ENCODE data around the gene LARP1B. TPM values are rescaled to one million over a fixed set of nuclear protein-coding genes. Genes with fewer than 3 reads are reported as not detected.

Gene LARP1B
- total RNA-seq, 1 experiment from 2014 or later, result 20.7 TPM

GRCh38 chr4:128158894-128159293 lies 97.8 kb downstream of the LARP1B start:
- Histone ChIP-seq H3K36me3 (replicated peaks; ENCODE audit: control insufficient read depth, insufficient read depth, low read length) (no peaks in the 10 kb centered on the region), H3K4me3 (ENCODE audit: insufficient read depth, low read depth, low read length) (no peak overlapping the region), H3K27me3 (ENCODE audit: control insufficient read depth, insufficient read depth, low read length) (no peaks in the 10 kb centered on the region)
- DNase-seq, result no peak

- no peak for DNase-seq
- Histone ChIP-seq H3K4me3 (ENCODE audit: insufficient read depth, low read depth, low read length) (no peak overlapping the region), H3K36me3 (replicated peaks; ENCODE audit: control insufficient read depth, insufficient read depth, low read length) (no peaks in the 10 kb centered on the region), H3K27me3 (ENCODE audit: control insufficient read depth, insufficient read depth, low read length) (no peaks in the 10 kb centered on the region)
Measured at GRCh38 chr4:128159967-128160366, 98.9 kb downstream of the LARP1B start.

- Histone ChIP-seq H3K4me3 (ENCODE audit: insufficient read depth, low read depth, low read length) (no peak overlapping the region), H3K36me3 (replicated peaks; ENCODE audit: control insufficient read depth, insufficient read depth, low read length) (no peaks in the 10 kb centered on the region), H3K27me3 (ENCODE audit: control insufficient read depth, insufficient read depth, low read length) (no peaks in the 10 kb centered on the region)
- DNase-seq, result no peak
Measured at GRCh38 chr4:128161138-128161537, 100.0 kb downstream of the LARP1B start.

- Histone ChIP-seq H3K4me3 (ENCODE audit: insufficient read depth, low read depth, low read length) (no peak overlapping the region), H3K36me3 (replicated peaks; ENCODE audit: control insufficient read depth, insufficient read depth, low read length) (no peaks in the 10 kb centered on the region), H3K27me3 (ENCODE audit: control insufficient read depth, insufficient read depth, low read length) (no peaks in the 10 kb centered on the region)
- no peak for DNase-seq
Measured at GRCh38 chr4:128162434-128162833, 101.3 kb downstream of the LARP1B start.

GRCh38 chr4:128163177-128164117 lies 102.3 kb downstream of the LARP1B start:
- Histone ChIP-seq H3K27me3 (ENCODE audit: control insufficient read depth, insufficient read depth, low read length) (no peaks in the 10 kb centered on the region), H3K36me3 (replicated peaks; ENCODE audit: control insufficient read depth, insufficient read depth, low read length) (no peaks in the 10 kb centered on the region), H3K4me3 (ENCODE audit: insufficient read depth, low read depth, low read length) (no peak overlapping the region)
- no peak for DNase-seq

GRCh38 chr4:128166982-128167381 lies 105.9 kb downstream of the LARP1B start:
- no peak overlapping the region for H3K4me3 ChIP-seq (ENCODE audit: insufficient read depth, low read depth, low read length)
- no peaks in the 10 kb centered on the region for H3K36me3 ChIP-seq (replicated peaks; ENCODE audit: control insufficient read depth, insufficient read depth, low read length)
- H3K27me3 ChIP-seq (ENCODE audit: control insufficient read depth, insufficient read depth, low read length), result no peaks in the 10 kb centered on the region
- no peak for DNase-seq

GRCh38 chr4:128168701-128169100 lies 107.6 kb downstream of the LARP1B start:
- Histone ChIP-seq H3K27me3 (ENCODE audit: control insufficient read depth, insufficient read depth, low read length) (no peaks in the 10 kb centered on the region), H3K36me3 (replicated peaks; ENCODE audit: control insufficient read depth, insufficient read depth, low read length) (no peaks in the 10 kb centered on the region), H3K4me3 (ENCODE audit: insufficient read depth, low read depth, low read length) (no peak overlapping the region)
- no peak for DNase-seq

GRCh38 chr4:128169245-128169644 lies 108.1 kb downstream of the LARP1B start:
- no peak overlapping the region for H3K4me3 ChIP-seq (ENCODE audit: insufficient read depth, low read depth, low read length)
- no peaks in the 10 kb centered on the region for H3K27me3 ChIP-seq (ENCODE audit: control insufficient read depth, insufficient read depth, low read length)
- H3K36me3 ChIP-seq (replicated peaks; ENCODE audit: control insufficient read depth, insufficient read depth, low read length), result no peaks in the 10 kb centered on the region
- no peak for DNase-seq

GRCh38 chr4:128176643-128177042 lies 115.5 kb downstream of the LARP1B start:
- Histone ChIP-seq H3K4me3 (ENCODE audit: insufficient read depth, low read depth, low read length) (no peak overlapping the region), H3K27me3 (ENCODE audit: control insufficient read depth, insufficient read depth, low read length) (no peaks in the 10 kb centered on the region), H3K36me3 (replicated peaks; ENCODE audit: control insufficient read depth, insufficient read depth, low read length) (no peaks in the 10 kb centered on the region)
- no peak for DNase-seq

GRCh38 chr4:128177498-128177897 lies 116.4 kb downstream of the LARP1B start:
- no peak for DNase-seq
- no peak overlapping the region for H3K4me3 ChIP-seq (ENCODE audit: insufficient read depth, low read depth, low read length)
- H3K36me3 ChIP-seq (replicated peaks; ENCODE audit: control insufficient read depth, insufficient read depth, low read length), result no peaks in the 10 kb centered on the region
- H3K27me3 ChIP-seq (ENCODE audit: control insufficient read depth, insufficient read depth, low read length), result no peaks in the 10 kb centered on the region

GRCh38 chr4:128186623-128187022 lies 125.5 kb downstream of the LARP1B start:
- no peaks in the 10 kb centered on the region for H3K27me3 ChIP-seq (ENCODE audit: control insufficient read depth, insufficient read depth, low read length)
- H3K36me3 ChIP-seq (replicated peaks; ENCODE audit: control insufficient read depth, insufficient read depth, low read length), result peaks cover 3% of the 10 kb centered on the region
- no peak for DNase-seq
- H3K4me3 ChIP-seq (ENCODE audit: insufficient read depth, low read depth, low read length), result no peak overlapping the region

GRCh38 chr4:128191115-128191781 lies 130.1 kb downstream of the LARP1B start:
- H3K36me3 ChIP-seq (replicated peaks; ENCODE audit: control insufficient read depth, insufficient read depth, low read length), result peaks cover 3% of the 10 kb centered on the region
- DNase-seq, result peak; percentile 66
- H3K4me3 ChIP-seq (ENCODE audit: insufficient read depth, low read depth, low read length), result no peak overlapping the region
- no peaks in the 10 kb centered on the region for H3K27me3 ChIP-seq (ENCODE audit: control insufficient read depth, insufficient read depth, low read length)

- Histone ChIP-seq H3K27me3 (ENCODE audit: control insufficient read depth, insufficient read depth, low read length) (no peaks in the 10 kb centered on the region), H3K4me3 (ENCODE audit: insufficient read depth, low read depth, low read length) (no peak overlapping the region), H3K36me3 (replicated peaks; ENCODE audit: control insufficient read depth, insufficient read depth, low read length) (no peaks in the 10 kb centered on the region)
- peak; percentile 15 for DNase-seq
Measured at GRCh38 chr4:128220286-128221235, 159.4 kb downstream of the LARP1B start.

GRCh38 chr4:128221586-128221985 lies 160.5 kb downstream of the LARP1B start:
- Histone ChIP-seq H3K36me3 (replicated peaks; ENCODE audit: control insufficient read depth, insufficient read depth, low read length) (no peaks in the 10 kb centered on the region), H3K4me3 (ENCODE audit: insufficient read depth, low read depth, low read length) (no peak overlapping the region), H3K27me3 (ENCODE audit: control insufficient read depth, insufficient read depth, low read length) (no peaks in the 10 kb centered on the region)
- DNase-seq, result no peak

Measured in H7 (cell line).